Coronary artery (tissue), 2 donors: ENCODE results near the gene MEIS2.

ENCODE experiments used
- DNase-seq: peaks from one replicate; pipeline ENCODE4 v3.0.0-alpha.2; 2017; ENCODE audit warnings: low spot score
- H3K27ac ChIP-seq, 2 donors: fragments of 200-600 bp; sonication (generic); one replicate each; pipeline ENCODE4 v1.5.1; 2016 to 2019
- H3K4me3 ChIP-seq: fragments of 200-600 bp; sonication (generic); 2 replicates; pipeline ENCODE4 v1.5.1; 2016; ENCODE audit warnings: mild to moderate bottlenecking, moderate library complexity
- CTCF ChIP-seq: fragments of 200-600 bp; sonication (generic); IDR thresholded peaks from one replicate; pipeline ENCODE4 v1.5.1; 2019; ENCODE audit warnings: antibody characterized with exemption

The MEIS2 gene

GRCh38 chr15:36967929-36968328 lies 132.4 kb downstream of the MEIS2 start:
- no peak for DNase-seq
- Histone ChIP-seq H3K27ac (no peak overlapping the region), H3K4me3 (no peak overlapping the region)
- TF ChIP-seq CTCF = no peak

- Histone ChIP-seq H3K27ac (no peak overlapping the region), H3K4me3 (no peak overlapping the region)
- no peak for TF ChIP-seq CTCF
- DNase-seq = no peak
Measured at GRCh38 chr15:36966708-36967107, 133.6 kb downstream of the MEIS2 start.

- no peak overlapping the region for H3K4me3 ChIP-seq
- H3K27ac ChIP-seq = no peak overlapping the region
- TF ChIP-seq CTCF = no peak
- DNase-seq = no peak
Measured at GRCh38 chr15:36965570-36966342, 134.6 kb downstream of the MEIS2 start.

GRCh38 chr15:36964626-36965025 lies 135.7 kb downstream of the MEIS2 start:
- Histone ChIP-seq H3K4me3 (no peak overlapping the region), H3K27ac (no peak overlapping the region)
- no peak for DNase-seq
- no peak for TF ChIP-seq CTCF

- H3K4me3 ChIP-seq = no peak overlapping the region
- DNase-seq = no peak
- no peak overlapping the region for H3K27ac ChIP-seq
- TF ChIP-seq CTCF = no peak
Measured at GRCh38 chr15:36961956-36962355, 138.4 kb downstream of the MEIS2 start.

GRCh38 chr15:36960947-36961227 lies 139.5 kb downstream of the MEIS2 start:
- Histone ChIP-seq H3K27ac (no peak overlapping the region), H3K4me3 (no peak overlapping the region)
- no peak for TF ChIP-seq CTCF
- DNase-seq = no peak

- TF ChIP-seq CTCF = no peak
- DNase-seq = no peak
- Histone ChIP-seq H3K27ac (no peak overlapping the region), H3K4me3 (no peak overlapping the region)
Measured at GRCh38 chr15:36960179-36960946, 140.0 kb downstream of the MEIS2 start.
